HG03064 (cell line): ENCODE measurements around the gene SULT1B1.

Source experiments
- ATAC-seq: cut with Tn5 transposase; IDR thresholded peaks from one replicate; pipeline ENCODE4 v1.9.1; 2021; ENCODE audit warnings: low read depth; ENCODE audit not compliant: unreplicated experiment

Gene SULT1B1

GRCh38 chr4:69702201-69702600, 58.2 kb downstream of the SULT1B1 start:
- no peak for ATAC-seq

GRCh38 chr4:69701696-69702095, 58.7 kb downstream of the SULT1B1 start:
- no peak for ATAC-seq

GRCh38 chr4:69697536-69698242, 62.7 kb downstream of the SULT1B1 start:
- ATAC-seq = no peak

GRCh38 chr4:69689599-69689998, 70.8 kb downstream of the SULT1B1 start:
- ATAC-seq = no peak

- no peak for ATAC-seq
These were observed 75.6 kb downstream of the SULT1B1 start for GRCh38 chr4:69684804-69685203.
